ENCODE data around the gene RAB34.

DNA sequence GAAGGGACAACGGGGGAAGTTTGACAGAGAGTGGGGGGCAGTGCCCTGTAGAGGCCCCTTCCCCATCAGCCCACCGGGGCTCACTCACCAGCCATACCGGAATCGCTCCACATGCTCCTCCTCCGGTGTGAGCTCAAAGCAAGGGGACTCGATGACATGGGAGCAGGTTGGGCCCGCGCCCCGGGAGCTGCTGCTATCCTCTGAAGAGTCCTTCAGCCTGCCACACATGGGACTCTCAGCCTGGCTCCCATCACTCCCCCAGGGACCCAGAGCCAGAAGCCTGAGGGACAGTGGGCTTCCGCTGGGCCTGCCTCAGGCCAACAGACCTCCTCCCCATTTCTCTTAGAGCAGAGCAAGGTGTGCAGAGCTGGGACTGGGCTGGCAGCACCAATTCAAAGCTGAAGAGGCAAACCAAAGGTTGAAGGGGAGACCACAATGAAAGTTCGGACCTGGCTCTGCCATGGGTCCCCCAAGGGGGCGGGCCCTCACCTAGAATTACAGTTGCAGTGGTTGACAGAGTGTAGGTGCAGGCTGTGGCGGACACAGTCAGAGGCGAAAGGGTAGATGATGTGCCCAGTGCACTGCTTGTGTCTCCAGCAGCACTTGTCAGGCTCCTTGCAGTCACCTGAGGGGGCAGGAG lies 13.3 kb downstream of the RAB34 start:
- TF ChIP-seq CTCF (IDR thresholded peaks at IDR 0.05): no peak
- no peak for TF ChIP-seq CEBPB (IDR thresholded peaks at IDR 0.05)
- TF ChIP-seq ZSCAN20 (CRISPR knock-in tag; IDR thresholded peaks at IDR 0.05): no peak
- TF ChIP-seq ELK1 (IDR thresholded peaks at IDR 0.05; ENCODE audit: low read depth, low read length): no peak
- no peak for TF ChIP-seq RFX5 (IDR thresholded peaks at IDR 0.05)
- no peak for TF ChIP-seq JUNB (IDR thresholded peaks at IDR 0.05)
- no peak for TF ChIP-seq POLR2A (IDR thresholded peaks at IDR 0.05; ENCODE audit: low read length)

Measured in A549 (cell line).